RPMI7951 (cell line): ENCODE data around the gene UNC5A. TPM values are rescaled to one million over a fixed set of nuclear protein-coding genes. Genes with fewer than 3 reads are reported as not detected.

Experiments
- DNase-seq: peaks from one replicate; pipeline ENCODE4 v3.0.0-alpha.2; 2012; ENCODE audit warnings: low read depth
- total RNA-seq: library from RNA; depleted of rRNA; stranded (reverse); fragments of >200 nt; shearing (Covaris generic); gene quantifications from 2 replicates; pipeline ENCODE4 v1.2.3, GENCODE V29; 2014

The UNC5A gene
- total RNA-seq, 1 experiment from 2014 or later, result not detected

- no peak for DNase-seq
Measured at GRCh38 chr5:176878906-176879662, 68.7 kb downstream of the UNC5A start.

GRCh38 chr5:176879663-176880361, 69.5 kb downstream of the UNC5A start:
- no peak for DNase-seq

GRCh38 chr5:176880366-176881020, 70.1 kb downstream of the UNC5A start:
- no peak for DNase-seq

- no peak for DNase-seq
Measured at GRCh38 chr5:176881021-176881749, 70.8 kb downstream of the UNC5A start.

- no peak for DNase-seq
Measured at GRCh38 chr5:176881816-176882566, 71.6 kb downstream of the UNC5A start.

GRCh38 chr5:176882567-176882903, 72.2 kb downstream of the UNC5A start:
- no peak for DNase-seq

- no peak for DNase-seq
Measured at GRCh38 chr5:176883700-176884570, 73.6 kb downstream of the UNC5A start.

- no peak for DNase-seq
Measured at GRCh38 chr5:176884571-176884890, 74.2 kb downstream of the UNC5A start.

GRCh38 chr5:176886336-176887251, 76.2 kb downstream of the UNC5A start:
- DNase-seq, result no peak

GRCh38 chr5:176887252-176887849, 77.0 kb downstream of the UNC5A start:
- DNase-seq, result no peak

- no peak for DNase-seq
Measured at GRCh38 chr5:176888016-176888864, 77.9 kb downstream of the UNC5A start.

- no peak for DNase-seq
Measured at GRCh38 chr5:176888865-176889165, 78.5 kb downstream of the UNC5A start.

GRCh38 chr5:176889321-176890280, 79.2 kb downstream of the UNC5A start:
- DNase-seq, result no peak

GRCh38 chr5:176890455-176891330, 80.3 kb downstream of the UNC5A start:
- DNase-seq, result no peak

- DNase-seq, result no peak
Measured at GRCh38 chr5:176891331-176891958, 81.1 kb downstream of the UNC5A start.

- no peak for DNase-seq
Measured at GRCh38 chr5:176892663-176893062, 82.3 kb downstream of the UNC5A start.
